HG02571 (cell line): ENCODE data around the gene MED23.

Experiments used
- ATAC-seq: cut with Tn5 transposase; IDR thresholded peaks from one replicate; pipeline ENCODE4 v1.9.1; 2021; ENCODE audit warnings: mild to moderate bottlenecking, moderate library complexity; ENCODE audit not compliant: unreplicated experiment

Gene MED23

GRCh38 chr6:131640576-131640975 is 12.5 kb upstream of the MED23 start:
- no peak for ATAC-seq

GRCh38 chr6:131640100-131640499 is 12.1 kb upstream of the MED23 start:
- ATAC-seq = peak; percentile 76

GRCh38 chr6:131638013-131638412 is 10.0 kb upstream of the MED23 start:
- no peak for ATAC-seq

- no peak for ATAC-seq
Measured at GRCh38 chr6:131636880-131637792, 9.1 kb upstream of the MED23 start, which contains the start of gene ENPP3. TSS of gene ENPP3 (plus strand) at chr6:131637302. CDS start at chr6:131637385, 83 bp downstream.

- ATAC-seq = peak; percentile 72
Measured at GRCh38 chr6:131635384-131636340, 7.6 kb upstream of the MED23 start.

GRCh38 chr6:131631625-131632289 is 3.7 kb upstream of the MED23 start:
- ATAC-seq = no peak

GRCh38 chr6:131629651-131630050 is 1.6 kb upstream of the MED23 start:
- no peak for ATAC-seq

GRCh38 chr6:131628726-131629125 is 684 bp upstream of the MED23 start:
- no peak for ATAC-seq

- no peak for ATAC-seq
Measured at GRCh38 chr6:131615275-131615674, 12.8 kb downstream of the MED23 start.

- ATAC-seq = no peak
Measured at GRCh38 chr6:131613296-131613925, 14.6 kb downstream of the MED23 start.

GRCh38 chr6:131602781-131603312 is 25.2 kb downstream of the MED23 start:
- ATAC-seq = no peak

- no peak for ATAC-seq
Measured at GRCh38 chr6:131600716-131601115, 27.3 kb downstream of the MED23 start.

GRCh38 chr6:131597446-131597845 is 30.6 kb downstream of the MED23 start:
- no peak for ATAC-seq

- ATAC-seq = no peak
Measured at GRCh38 chr6:131594074-131594473, 34.0 kb downstream of the MED23 start.

- ATAC-seq = no peak
Measured at GRCh38 chr6:131592935-131593334, 35.1 kb downstream of the MED23 start.

- no peak for ATAC-seq
Measured at GRCh38 chr6:131588643-131589042, 39.4 kb downstream of the MED23 start.

- no peak for ATAC-seq
Measured at GRCh38 chr6:131587909-131588308, 40.1 kb downstream of the MED23 start.

GRCh38 chr6:131586543-131586942 is 41.5 kb downstream of the MED23 start:
- ATAC-seq = no peak

- ATAC-seq = no peak
Measured at GRCh38 chr6:131581523-131581922, 46.5 kb downstream of the MED23 start.

- ATAC-seq = no peak
Measured at GRCh38 chr6:131575834-131576478, 52.1 kb downstream of the MED23 start.
